GM12878 (cell line): ENCODE data around the gene ZNF69. TPM values are rescaled to one million over a fixed set of nuclear protein-coding genes. Genes with fewer than 3 reads are reported as not detected.
"Not testable (repeated sequence)": the region's sequence is repeated elsewhere in the genome, so short reads cannot be mapped to it uniquely, and the experiment has no call there.

Experiments used
- ATAC-seq: fragments of 200-7000 bp; cut with Tn5 transposase; 3 replicates; pipeline ENCODE4 v1.9.1; 2020; ENCODE audit warnings: mild to moderate bottlenecking, moderate library complexity
- BruUV-seq: library from RNA; stranded (reverse); fragments of 400-500 nt; replicated peaks from 2 replicates; lab custom pipeline; 2021; lab: Mats Ljungman, UMichigan
- CTCF ChIA-PET: fragments of 300-600 bp; sonication (Branson Sonifier 250); formaldehyde crosslinking; extraction: SDS; loops from one replicate; lab custom pipeline; 2021; ENCODE audit warnings: inconsistent platforms; lab: Yijun Ruan, JAX
- POLR2A ChIA-PET: fragments of 350-600 bp; formaldehyde crosslinking; extraction: SDS; loops from one replicate; lab custom pipeline; 2021; ENCODE audit warnings: inconsistent platforms; lab: Charles Lee
- RAD21 ChIA-PET: fragments of 300-600 bp; sonication (Branson Sonifier 250); formaldehyde crosslinking; loops from one replicate; lab custom pipeline; 2023; ENCODE audit warnings: antibody characterized with exemption; ENCODE audit not compliant: unreplicated experiment; lab: Charles Lee
- SMC1A ChIA-PET: fragments of 300-600 bp; sonication (Branson Sonifier 250); formaldehyde crosslinking; loops from one replicate; lab custom pipeline; 2023; ENCODE audit not compliant: unreplicated experiment, uncharacterized antibody; lab: Charles Lee
- DNase-seq: peaks from one replicate; pipeline ENCODE4 v3.0.0-alpha.2; 2011; ENCODE audit warnings: low read depth, low spot score
- FAIRE-seq: peaks from 3 replicates; lab custom pipeline; 2011; peaks lifted over from hg19 to GRCh38; lab: Jason Lieb, UNC
- H2AFZ ChIP-seq: 2 replicates; pipeline ENCODE4 v1.6.0; 2011; ENCODE audit warnings: low read depth, low read length, control low read depth; ENCODE audit not compliant: control insufficient read depth
- H3K27ac ChIP-seq: 2 replicates; pipeline ENCODE4 v1.5.1; 2011; ENCODE audit warnings: control low read depth; ENCODE audit not compliant: control insufficient read depth, insufficient read depth
- H3K27me3 ChIP-seq, 2 experiments: replicated peaks in 1 of 2; 2 replicates each; pipeline versions ENCODE4 v1.6.0 to v1.6.1; 2011; ENCODE audit warnings: low read length in 1 of 2; ENCODE audit not compliant: control insufficient read depth in 2 of 2, insufficient read depth in 2 of 2
- H3K36me3 ChIP-seq, 2 experiments: 2 replicates each; pipeline ENCODE4 v1.5.1; 2011; ENCODE audit warnings: low read length in 1 of 2; ENCODE audit not compliant: control insufficient read depth in 2 of 2, insufficient read depth in 2 of 2
- H3K4me1 ChIP-seq: 2 replicates; pipeline ENCODE4 v1.6.1; 2011; ENCODE audit warnings: mild to moderate bottlenecking, low read length, moderate library complexity, mixed read lengths; ENCODE audit not compliant: control insufficient read depth, insufficient read depth
- H3K4me2 ChIP-seq: 2 replicates; pipeline ENCODE4 v1.6.0; 2011; ENCODE audit warnings: control low read depth; ENCODE audit not compliant: control insufficient read depth, insufficient read depth
- H3K4me3 ChIP-seq: fragments of 200-600 bp; sonication (generic); 2 replicates; pipeline ENCODE4 v1.5.1; 2016
- H3K79me2 ChIP-seq: 2 replicates; pipeline ENCODE4 v1.6.0; 2011; ENCODE audit warnings: low read length; ENCODE audit not compliant: control insufficient read depth, insufficient read depth
- H3K9ac ChIP-seq: 2 replicates; pipeline ENCODE4 v1.8.0; 2011; ENCODE audit warnings: low read length, control low read depth, mixed read lengths; ENCODE audit not compliant: control insufficient read depth, insufficient read depth
- H3K9me3 ChIP-seq: replicated peaks from 3 replicates; pipeline ENCODE4 v1.5.1; 2011; ENCODE audit warnings: mild to moderate bottlenecking, low read length; ENCODE audit not compliant: control insufficient read depth, insufficient read depth
- H4K20me1 ChIP-seq: 2 replicates; pipeline ENCODE4 v1.6.0; 2011; ENCODE audit not compliant: control insufficient read depth, insufficient read depth
- POLR2AphosphoS5 ChIP-seq: IDR thresholded peaks from 2 replicates; pipeline ENCODE4 v1.6.1; 2011; ENCODE audit warnings: mild to moderate bottlenecking, low read length, inconsistent platforms
- RAD51 ChIP-seq: fragments of 450-650 bp; IDR thresholded peaks from 2 replicates; pipeline ENCODE4 v1.6.1; 2016; ENCODE audit warnings: moderate library complexity, mild to moderate bottlenecking, inconsistent platforms
- SMAD1 ChIP-seq: fragments of 450-650 bp; IDR thresholded peaks from 2 replicates; pipeline ENCODE4 v1.6.1; 2018; ENCODE audit warnings: mild to moderate bottlenecking, low read depth; ENCODE audit not compliant: partially characterized antibody
- ZNF207 ChIP-seq: fragments of 450-650 bp; IDR thresholded peaks from 2 replicates; pipeline ENCODE4 v1.6.1; 2014; ENCODE audit warnings: antibody characterized with exemption, mild to moderate bottlenecking, borderline replicate concordance
- ZNF274 ChIP-seq: IDR thresholded peaks from one replicate; pipeline ENCODE4 v1.8.0; 2011; ENCODE audit not compliant: insufficient read length, insufficient read depth
- WGBS: methylation state at CpG from one replicate; pipeline ENCODE4 v1.1.6; 2016; ENCODE audit warnings: low lambda C conversion rate; ENCODE audit not compliant: insufficient replicate concordance, insufficient coverage; ENCODE audit errors: missing lambda C conversion rate; 5-methylcytosine and 5-hydroxymethylcytosine counted together
- in situ Hi-C: fragments of 300-500 bp; cut with MboI; formaldehyde crosslinking; loops from 9 replicates; pipeline ENCODE4 v1.14.3; 2018; ENCODE audit warnings: mixed read lengths
- intact Hi-C: fragments of 100-400 bp; cut with micrococcal nuclease; formaldehyde crosslinking; loops from one replicate; pipeline ENCODE4 v1.14.2; 2022; ENCODE audit not compliant: unreplicated experiment
- polyA plus RNA-seq, 11 experiments: library from polyadenylated mRNA; depleted of rRNA in 4 of 11; unstranded in 6 of 11; stranded (reverse) in 5 of 11; fragments of >200 nt; fragmentation: Nextera tagmentation in 4 of 11; fragmentation: Illumina TruSeq in 1 of 11; extraction: Ambion mirVana in 4 of 11; extraction: Trizol in 1 of 11; gene quantifications; 1 replicate in 1 of 11; 2 replicates in 10 of 11; pipeline versions ENCODE4 v1.2.1 to v1.2.3, GENCODE V29; 2011 to 2016; ENCODE audit warnings: inconsistent platforms in 2 of 11, missing spikeins in 2 of 11, low read depth in 1 of 11
- total RNA-seq, 4 experiments: library from RNA; depleted of rRNA in 3 of 4; stranded (reverse); fragments of >200 nt in 3 of 4; fragmentation: Illumina TruSeq in 1 of 4; extraction: Trizol in 1 of 4; gene quantifications; 2 replicates each; pipeline versions ENCODE4 v1.2.1 to v1.2.3, GENCODE V29; 2013 to 2021
- TF ChIP-seq, protein P1 (sequence below): fragments of 450-650 bp; IDR thresholded peaks from 2 replicates; pipeline ENCODE4 v1.6.1; 2017; ENCODE audit warnings: mild to moderate bottlenecking, moderate library complexity

ZNF69 gene
- total and polyA plus RNA-seq, 10 of the 15 experiments (the other 5 are each of a cell fraction or from before 2014, with no cell fraction given), result 0.15 to 0.63 (median 0.49) TPM

DNA sequence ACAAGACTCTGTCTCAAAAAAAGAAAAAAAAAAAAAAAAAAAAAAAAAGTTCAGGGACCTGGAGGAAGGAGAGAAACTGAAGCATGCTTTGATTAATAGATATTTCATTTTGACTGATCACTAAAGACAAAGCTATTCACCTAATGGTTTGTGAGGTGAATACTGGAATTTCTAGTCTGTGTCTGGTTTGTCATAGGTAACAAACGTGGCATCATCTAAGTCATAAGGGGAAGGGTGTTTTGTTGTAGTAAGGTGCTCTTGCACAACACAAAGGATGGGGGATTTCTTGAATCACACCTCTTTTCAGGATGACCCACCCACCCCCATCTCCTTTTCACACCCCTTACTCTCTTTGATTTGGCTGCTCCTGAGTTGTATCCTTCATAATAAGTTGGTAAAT, 13.8 kb upstream of the ZNF69 start (continued):
- TF ChIP-seq, protein P1, sequence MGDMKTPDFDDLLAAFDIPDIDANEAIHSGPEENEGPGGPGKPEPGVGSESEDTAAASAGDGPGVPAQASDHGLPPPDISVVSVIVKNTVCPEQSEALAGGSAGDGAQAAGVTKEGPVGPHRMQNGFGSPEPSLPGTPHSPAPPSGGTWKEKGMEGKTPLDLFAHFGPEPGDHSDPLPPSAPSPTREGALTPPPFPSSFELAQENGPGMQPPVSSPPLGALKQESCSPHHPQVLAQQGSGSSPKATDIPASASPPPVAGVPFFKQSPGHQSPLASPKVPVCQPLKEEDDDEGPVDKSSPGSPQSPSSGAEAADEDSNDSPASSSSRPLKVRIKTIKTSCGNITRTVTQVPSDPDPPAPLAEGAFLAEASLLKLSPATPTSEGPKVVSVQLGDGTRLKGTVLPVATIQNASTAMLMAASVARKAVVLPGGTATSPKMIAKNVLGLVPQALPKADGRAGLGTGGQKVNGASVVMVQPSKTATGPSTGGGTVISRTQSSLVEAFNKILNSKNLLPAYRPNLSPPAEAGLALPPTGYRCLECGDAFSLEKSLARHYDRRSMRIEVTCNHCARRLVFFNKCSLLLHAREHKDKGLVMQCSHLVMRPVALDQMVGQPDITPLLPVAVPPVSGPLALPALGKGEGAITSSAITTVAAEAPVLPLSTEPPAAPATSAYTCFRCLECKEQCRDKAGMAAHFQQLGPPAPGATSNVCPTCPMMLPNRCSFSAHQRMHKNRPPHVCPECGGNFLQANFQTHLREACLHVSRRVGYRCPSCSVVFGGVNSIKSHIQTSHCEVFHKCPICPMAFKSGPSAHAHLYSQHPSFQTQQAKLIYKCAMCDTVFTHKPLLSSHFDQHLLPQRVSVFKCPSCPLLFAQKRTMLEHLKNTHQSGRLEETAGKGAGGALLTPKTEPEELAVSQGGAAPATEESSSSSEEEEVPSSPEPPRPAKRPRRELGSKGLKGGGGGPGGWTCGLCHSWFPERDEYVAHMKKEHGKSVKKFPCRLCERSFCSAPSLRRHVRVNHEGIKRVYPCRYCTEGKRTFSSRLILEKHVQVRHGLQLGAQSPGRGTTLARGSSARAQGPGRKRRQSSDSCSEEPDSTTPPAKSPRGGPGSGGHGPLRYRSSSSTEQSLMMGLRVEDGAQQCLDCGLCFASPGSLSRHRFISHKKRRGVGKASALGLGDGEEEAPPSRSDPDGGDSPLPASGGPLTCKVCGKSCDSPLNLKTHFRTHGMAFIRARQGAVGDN, result no peak
- TF ChIP-seq ZNF274, result no peak
- TF ChIP-seq POLR2AphosphoS5, result no peak
- TF ChIP-seq ZNF207, result no peak
- TF ChIP-seq RAD51, result no peak
- TF ChIP-seq SMAD1, result no peak

DNA sequence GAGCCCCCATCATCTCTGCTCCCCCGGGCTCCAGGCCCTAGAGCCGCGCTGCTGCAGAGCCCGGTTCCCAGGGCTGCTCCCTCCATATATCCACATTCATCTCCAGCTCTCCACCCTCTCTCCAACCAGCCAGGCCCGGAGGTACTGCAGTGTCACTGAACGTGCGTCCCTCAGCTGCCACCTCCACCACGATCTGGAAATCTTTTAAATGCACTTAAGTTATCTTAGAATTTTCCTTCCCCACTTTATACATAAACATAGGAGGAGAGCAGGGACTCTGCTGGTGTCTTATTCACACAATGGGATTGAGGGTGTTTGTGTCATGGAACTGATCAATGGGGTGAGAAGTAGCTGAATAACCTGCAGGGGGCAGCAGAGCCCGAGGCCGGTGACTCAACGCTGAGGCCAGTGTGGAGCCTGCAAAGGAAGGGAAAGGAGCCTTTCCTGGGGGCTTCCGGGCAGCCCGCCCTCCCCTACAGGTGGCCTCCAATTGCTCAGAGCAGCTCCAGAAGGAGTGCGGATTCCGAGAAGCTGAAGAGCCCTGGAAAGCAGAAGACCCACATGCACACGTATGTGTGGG, 7.8 kb upstream of the ZNF69 start:
- H2AFZ ChIP-seq, FAIRE-seq, H3K36me3 ChIP-seq, H3K4me2 ChIP-seq, H3K9ac ChIP-seq, intact Hi-C loops, H3K27ac ChIP-seq, DNase-seq, H3K4me3 ChIP-seq, H3K4me1 ChIP-seq, ATAC-seq, POLR2A ChIA-PET, in situ Hi-C loops, H3K79me2 ChIP-seq, H4K20me1 ChIP-seq, H3K27me3 ChIP-seq, H3K9me3 ChIP-seq, BruUV-seq: not testable (repeated sequence)
- ChIA-PET CTCF (interaction anchor here (0.7 to 3.0 kb wide), 8 partner anchors 44 to 576 kb away, joined by 3 to 19 read pairs (median 6); partner anchors contain the start of genes ZNF20 and ZNF700), RAD21 (interaction anchor here (1.8 to 2.3 kb wide), 2 partner anchors 82 to 261 kb away, joined by 6 to 8 read pairs; partner anchors contain the start of gene ZNF20), SMC1A (interaction anchor here (1.3 to 1.4 kb wide), 2 partner anchors 44 to 82 kb away, joined by 4 read pairs; partner anchors contain the start of gene ZNF491)
- 64% methylated on average over 16 of the region's 16 CpGs for WGBS
